Measurements from ENCODE around the gene DLG2.

- TF ChIP-seq, protein P1, sequence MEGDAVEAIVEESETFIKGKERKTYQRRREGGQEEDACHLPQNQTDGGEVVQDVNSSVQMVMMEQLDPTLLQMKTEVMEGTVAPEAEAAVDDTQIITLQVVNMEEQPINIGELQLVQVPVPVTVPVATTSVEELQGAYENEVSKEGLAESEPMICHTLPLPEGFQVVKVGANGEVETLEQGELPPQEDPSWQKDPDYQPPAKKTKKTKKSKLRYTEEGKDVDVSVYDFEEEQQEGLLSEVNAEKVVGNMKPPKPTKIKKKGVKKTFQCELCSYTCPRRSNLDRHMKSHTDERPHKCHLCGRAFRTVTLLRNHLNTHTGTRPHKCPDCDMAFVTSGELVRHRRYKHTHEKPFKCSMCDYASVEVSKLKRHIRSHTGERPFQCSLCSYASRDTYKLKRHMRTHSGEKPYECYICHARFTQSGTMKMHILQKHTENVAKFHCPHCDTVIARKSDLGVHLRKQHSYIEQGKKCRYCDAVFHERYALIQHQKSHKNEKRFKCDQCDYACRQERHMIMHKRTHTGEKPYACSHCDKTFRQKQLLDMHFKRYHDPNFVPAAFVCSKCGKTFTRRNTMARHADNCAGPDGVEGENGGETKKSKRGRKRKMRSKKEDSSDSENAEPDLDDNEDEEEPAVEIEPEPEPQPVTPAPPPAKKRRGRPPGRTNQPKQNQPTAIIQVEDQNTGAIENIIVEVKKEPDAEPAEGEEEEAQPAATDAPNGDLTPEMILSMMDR (IDR thresholded peaks at IDR 0.05): no peak
- TF ChIP-seq POLR2A (IDR thresholded peaks at IDR 0.05) (no peak), EP300 (IDR thresholded peaks at IDR 0.05) (no peak)
These were observed 2081.5 kb downstream of the DLG2 start for GRCh38 chr11:83545494-83546260.

Measured in sigmoid colon (tissue), 4 donors.